Heart right ventricle (tissue), 16 donors: ENCODE results near the gene PRF1. TPM values are rescaled to one million over a fixed set of nuclear protein-coding genes. Genes with fewer than 3 reads are reported as not detected.

Experiments used
- ATAC-seq, 8 donors: fragments of 200-7000 bp; cut with Tn5 transposase; one replicate each; pipeline ENCODE4 v1.9.1; 2020; ENCODE audit warnings: mild to moderate bottlenecking in 8 of 8, moderate library complexity in 8 of 8, moderate number of reproducible peaks in 1 of 8
- DNase-seq, 2 donors: peaks; one replicate each; pipeline ENCODE4 v3.0.0-alpha.2; 2020
- H3K27ac ChIP-seq, 10 donors: fragments of 200-600 bp; sonication (generic) in 2 of 10; one replicate each; pipeline versions ENCODE4 v1.5.0 to v1.8.0; 2020 to 2022; ENCODE audit warnings: mild to moderate bottlenecking in 3 of 10
- H3K27me3 ChIP-seq, 7 donors: fragments of 200-600 bp; one replicate each; pipeline ENCODE4 v1.8.0; 2021 to 2022; ENCODE audit warnings: mild to moderate bottlenecking in 2 of 7
- H3K36me3 ChIP-seq, 9 donors: fragments of 200-600 bp; sonication (generic) in 1 of 9; one replicate each; pipeline versions ENCODE4 v1.5.0 to v1.8.0; 2020 to 2022; ENCODE audit warnings: mild to moderate bottlenecking in 2 of 9
- H3K4me1 ChIP-seq, 9 donors: fragments of 200-600 bp; sonication (generic) in 1 of 9; one replicate each; pipeline versions ENCODE4 v1.5.0 to v1.8.0; 2020 to 2022; ENCODE audit warnings: mild to moderate bottlenecking in 4 of 9
- H3K4me3 ChIP-seq, 10 donors: fragments of 200-600 bp; sonication (generic) in 2 of 10; one replicate each; pipeline versions ENCODE4 v1.5.0 to v1.8.0; 2020 to 2022; ENCODE audit warnings: mild to moderate bottlenecking in 7 of 10, moderate library complexity in 2 of 10
- H3K9me3 ChIP-seq, 11 donors: fragments of 200-600 bp in 10 of 11; sonication (generic) in 2 of 11; one replicate each; pipeline versions ENCODE4 v1.5.0 to v1.8.0; 2013 to 2022; ENCODE audit warnings: mild to moderate bottlenecking in 2 of 11, control low read depth in 1 of 11, moderate library complexity in 1 of 11
- CTCF ChIP-seq, 9 donors: fragments of 200-600 bp; sonication (generic) in 2 of 9; IDR thresholded peaks; one replicate each; pipeline versions ENCODE4 v1.5.0 to v1.8.0; 2021 to 2022; ENCODE audit warnings: antibody characterized with exemption in 9 of 9, mild to moderate bottlenecking in 5 of 9, moderate library complexity in 1 of 9
- WGBS, 2 donors: extraction: QIAGEN DNeasy Blood & Tissue Kit; methylation state at CpG; one replicate each; pipeline ENCODE4 v1.1.7; 2013; ENCODE audit warnings: inconsistent platforms in 1 of 2; 5-methylcytosine and 5-hydroxymethylcytosine counted together
- intact Hi-C, 10 donors: fragments of 100-400 bp; cut with DNase I; formaldehyde crosslinking; loops; one replicate each; pipeline versions ENCODE4 v1.11.1 to v1.14.2; 2022
- polyA plus RNA-seq, 2 donors: library from polyadenylated mRNA; stranded (reverse); fragments of 200-250 nt; gene quantifications; one replicate each; pipeline ENCODE4 v1.2.3, GENCODE V29; 2013
- total RNA-seq, 10 donors: library from RNA; stranded (reverse); fragmentation: NEBNext Ultra II Directional in 3 of 10; extraction: Animal tissue kit (Norgen Biotek cat#: 25700) in 3 of 10; gene quantifications; one replicate each; pipeline versions ENCODE4 v1.2.1 to v1.2.4, GENCODE V29; 2021 to 2023
- donor health status: Arrhythmogenic right ventricular cardiomyopathy.
- donor health status: ischemic (EF 13 %, LVEDD 7.1; RV severe dilation, severe dysfunction).
- donor health status: healthy with polysubstance abuse.
- donor health status: DM: no; HTN: yes; CAD: no.
- donor health status: DM: no; HTN: no; CAD: no.
- donor health status: ischemic (EF 25% LVEDD 6.9; RV normal size, moderate dysfunction).
- donor health status: ischemic (EF 25% LVEDD 5.7; RV mildly dilated, moderate dysfunction).
- donor health status: healthy.
- donor health status: DM: yes; HTN: yes; CAD: no.
- donor health status: Ischemic cardiomyopathy.
- donor health status: ischemic (EF 35%, LVEDD 5.7; RV mildly dilated, moderate dysfunction).
- donor health status: nonischemic (EF 11% LVEDD 7.7; RV severe dilation, severe dysfunction).
- donor health status: DM: yes; HTN: yes; CAD: no.
- donor health status: PGD.
- donor health status: ischemic (EF 29% LVEDD 5.4; RV normal size, mild dysfunction).
- donor health status: nonischemic (EF 23%, LVEDD 6.1; RV moderate dilation, normal function).

The PRF1 gene
- total and polyA plus RNA-seq, 12 donors = 0.33 to 13.8 (median 1.2) TPM

- TF ChIP-seq CTCF (IDR thresholded peaks at IDR 0.05) = no peak
- WGBS, 2 donors = 88 to 98% methylated on average over 5 of the region's 5 CpGs
- Histone ChIP-seq H3K4me1 (peaks cover 0 to 22% (median 13%) of the 10 kb centered on the region in 9 donors), H3K4me3 (no peak overlapping the region), H3K27ac (no peak overlapping the region), H3K9me3 (no peaks in the 10 kb centered on the region), H3K27me3 (no peaks in the 10 kb centered on the region), H3K36me3 (no peaks in the 10 kb centered on the region)
- DNase-seq = no peak
- no peak for ATAC-seq
- intact Hi-C loops = no loop called here
Observed at GRCh38 chr10:70595566-70596016, 7.0 kb downstream of the PRF1 start.

DNA sequence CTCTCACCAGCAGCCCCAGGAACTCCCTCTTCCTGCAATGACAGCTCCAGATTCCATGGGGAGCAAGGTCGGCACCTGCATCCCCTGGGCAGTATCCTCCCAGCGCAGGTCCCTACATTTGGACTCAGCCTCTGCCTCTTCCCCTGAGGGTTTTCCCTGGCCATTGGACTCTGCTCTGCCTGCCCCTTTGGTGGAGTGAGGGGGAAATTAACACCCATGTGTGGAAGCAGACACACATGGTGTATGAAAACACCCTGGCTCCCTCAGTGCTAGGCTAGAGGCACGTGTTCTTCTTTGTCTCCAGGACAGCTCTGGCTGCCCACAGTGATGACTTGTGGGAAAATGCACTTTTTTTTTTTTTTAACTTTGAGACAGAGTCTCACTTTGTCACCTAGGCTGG, 8.4 kb downstream of the PRF1 start:
- H3K27ac ChIP-seq = no peak overlapping the region
- DNase-seq = no peak
- no peaks in the 10 kb centered on the region for H3K27me3 ChIP-seq
- WGBS, 2 donors = 79 to 91% methylated on average over 3 of the region's 3 CpGs
- intact Hi-C loops = no loop called here
- ATAC-seq = no peak
- H3K36me3 ChIP-seq = no peaks in the 10 kb centered on the region
- H3K9me3 ChIP-seq = no peaks in the 10 kb centered on the region
- no peak for TF ChIP-seq CTCF (IDR thresholded peaks at IDR 0.05)
- no peak overlapping the region for H3K4me3 ChIP-seq
- H3K4me1 ChIP-seq = peaks cover 0 to 37% (median 26%) of the 10 kb centered on the region in 9 donors

DNA sequence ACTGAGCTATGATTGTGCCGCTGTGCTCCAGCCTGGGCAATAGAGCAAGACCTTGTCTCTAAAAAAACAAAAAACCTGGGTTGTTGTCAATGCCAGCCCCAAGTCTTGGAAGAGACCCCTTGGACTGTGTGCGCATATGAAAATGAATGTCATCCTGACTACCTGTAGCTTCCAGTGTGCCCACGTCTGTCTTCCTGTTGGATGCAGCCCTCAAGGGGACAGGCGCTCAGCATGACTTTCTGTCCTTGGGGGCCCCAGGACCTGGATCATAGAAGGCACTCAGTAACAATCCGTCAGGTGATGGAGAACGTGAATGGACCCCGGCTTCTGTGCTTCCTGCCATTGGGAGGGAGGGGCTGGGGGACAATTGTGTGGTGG, 9.0 kb downstream of the PRF1 start:
- Histone ChIP-seq H3K27ac (no peak overlapping the region), H3K4me1 (peaks cover 2 to 43% (median 33%) of the 10 kb centered on the region in 9 donors), H3K36me3 (no peaks in the 10 kb centered on the region), H3K9me3 (no peaks in the 10 kb centered on the region), H3K27me3 (no peaks in the 10 kb centered on the region), H3K4me3 (no peak overlapping the region)
- intact Hi-C loops = no loop called here
- TF ChIP-seq CTCF (IDR thresholded peaks at IDR 0.05) = no peak
- DNase-seq (no peak), ATAC-seq (no peak)
- WGBS, 2 donors = 80 to 92% methylated on average over 7 of the region's 7 CpGs

- H3K4me1 ChIP-seq = peaks cover 2 to 49% (median 38%) of the 10 kb centered on the region in 9 donors
- H3K9me3 ChIP-seq = no peaks in the 10 kb centered on the region
- ATAC-seq (no peak), DNase-seq (no peak)
- H3K4me3 ChIP-seq = no peak overlapping the region
- no peak overlapping the region for H3K27ac ChIP-seq
- WGBS, 2 donors = 81 to 86% methylated on average over 16 of the region's 16 CpGs
- intact Hi-C loops = no loop called here
- no peak for TF ChIP-seq CTCF (IDR thresholded peaks at IDR 0.05)
- H3K36me3 ChIP-seq = no peaks in the 10 kb centered on the region
- H3K27me3 ChIP-seq = no peaks in the 10 kb centered on the region
Observed at GRCh38 chr10:70592746-70593512, 9.6 kb downstream of the PRF1 start.
